Adipocyte (in vitro differentiated cells): ENCODE measurements around the gene CLDN18.

ENCODE experiments used
- DNase-seq: peaks from one replicate; pipeline ENCODE4 v3.0.0-alpha.2; 2015; ENCODE audit warnings: low read depth
- H3K27me3 ChIP-seq: replicated peaks from 2 replicates; pipeline ENCODE4 v1.7.0; 2013; ENCODE audit warnings: mild to moderate bottlenecking, low read length, moderate library complexity; ENCODE audit not compliant: control insufficient read depth, insufficient read depth
- H3K36me3 ChIP-seq: 2 replicates; pipeline ENCODE4 v1.7.0; 2013; ENCODE audit warnings: low read length, mild to moderate bottlenecking, moderate library complexity; ENCODE audit not compliant: control insufficient read depth, insufficient read depth, severe bottlenecking
- H3K4me1 ChIP-seq: 2 replicates; pipeline ENCODE4 v1.7.0; 2013; ENCODE audit warnings: mild to moderate bottlenecking, low read length, moderate library complexity; ENCODE audit not compliant: control insufficient read depth, insufficient read depth
- H3K4me3 ChIP-seq: 2 replicates; pipeline ENCODE4 v1.7.0; 2013; ENCODE audit warnings: mild to moderate bottlenecking, low read length, moderate library complexity
- H3K9ac ChIP-seq: 2 replicates; pipeline ENCODE4 v1.7.0; 2013; ENCODE audit warnings: mild to moderate bottlenecking, low read length, moderate library complexity
- H3K9me3 ChIP-seq: 2 replicates; pipeline ENCODE4 v1.7.0; 2013; ENCODE audit warnings: mild to moderate bottlenecking, low read length, moderate library complexity; ENCODE audit not compliant: control insufficient read depth

Gene CLDN18

DNA sequence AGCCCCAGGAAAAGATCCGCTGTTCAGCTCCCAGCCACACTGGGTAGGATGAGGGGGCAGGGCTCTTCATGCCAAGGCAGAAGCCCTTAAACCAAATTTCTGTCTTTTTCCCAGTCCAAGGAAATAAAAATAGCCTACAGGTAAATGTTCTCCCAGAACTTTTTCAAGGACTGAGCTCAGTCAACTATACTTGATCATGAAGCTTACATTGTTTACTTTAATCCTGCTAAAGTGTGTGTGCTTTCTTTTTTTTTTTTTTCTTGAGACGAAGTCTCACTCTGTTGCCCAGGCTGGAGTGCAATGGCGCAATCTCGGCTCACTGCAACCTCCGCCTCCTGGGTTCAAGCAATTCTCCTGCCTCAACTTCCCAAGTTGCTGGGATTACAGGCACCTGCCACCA is 17.9 kb downstream of the CLDN18 start:
- H3K4me1 ChIP-seq = no peaks in the 10 kb centered on the region
- H3K4me3 ChIP-seq = no peak overlapping the region
- no peaks in the 10 kb centered on the region for H3K27me3 ChIP-seq
- H3K36me3 ChIP-seq = peaks cover 7% of the 10 kb centered on the region
- no peak overlapping the region for H3K9ac ChIP-seq
- no peak for DNase-seq
- H3K9me3 ChIP-seq = no peaks in the 10 kb centered on the region

DNA sequence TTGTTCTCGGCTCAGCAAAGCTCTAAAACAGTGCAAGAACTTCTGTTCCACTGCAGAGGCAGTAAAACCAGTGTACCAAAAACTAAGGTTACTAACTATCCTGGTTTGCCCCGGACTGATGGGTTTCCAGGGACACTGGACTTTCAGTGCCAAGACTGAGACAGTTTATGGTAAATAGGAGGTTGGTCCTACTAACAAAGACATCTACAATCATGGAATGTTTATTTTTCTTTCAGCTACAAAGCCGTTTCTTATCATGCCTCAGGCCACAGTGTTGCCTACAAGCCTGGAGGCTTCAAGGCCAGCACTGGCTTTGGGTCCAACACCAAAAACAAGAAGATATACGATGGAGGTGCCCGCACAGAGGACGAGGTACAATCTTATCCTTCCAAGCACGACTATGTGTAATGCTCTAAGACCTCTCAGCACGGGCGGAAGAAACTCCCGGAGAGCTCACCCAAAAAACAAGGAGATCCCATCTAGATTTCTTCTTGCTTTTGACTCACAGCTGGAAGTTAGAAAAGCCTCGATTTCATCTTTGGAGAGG is 20.8 kb downstream of the CLDN18 start:
- no peak overlapping the region for H3K9ac ChIP-seq
- H3K4me3 ChIP-seq = no peak overlapping the region
- H3K27me3 ChIP-seq = no peaks in the 10 kb centered on the region
- DNase-seq = no peak
- H3K9me3 ChIP-seq = no peaks in the 10 kb centered on the region
- no peaks in the 10 kb centered on the region for H3K36me3 ChIP-seq
- H3K4me1 ChIP-seq = no peaks in the 10 kb centered on the region

DNA sequence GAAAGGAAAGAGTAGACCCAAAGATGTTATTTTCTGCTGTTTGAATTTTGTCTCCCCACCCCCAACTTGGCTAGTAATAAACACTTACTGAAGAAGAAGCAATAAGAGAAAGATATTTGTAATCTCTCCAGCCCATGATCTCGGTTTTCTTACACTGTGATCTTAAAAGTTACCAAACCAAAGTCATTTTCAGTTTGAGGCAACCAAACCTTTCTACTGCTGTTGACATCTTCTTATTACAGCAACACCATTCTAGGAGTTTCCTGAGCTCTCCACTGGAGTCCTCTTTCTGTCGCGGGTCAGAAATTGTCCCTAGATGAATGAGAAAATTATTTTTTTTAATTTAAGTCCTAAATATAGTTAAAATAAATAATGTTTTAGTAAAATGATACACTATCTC is 21.6 kb downstream of the CLDN18 start:
- DNase-seq = no peak
- no peak overlapping the region for H3K4me3 ChIP-seq
- no peaks in the 10 kb centered on the region for H3K27me3 ChIP-seq
- no peak overlapping the region for H3K9ac ChIP-seq
- H3K36me3 ChIP-seq = no peaks in the 10 kb centered on the region
- no peaks in the 10 kb centered on the region for H3K4me1 ChIP-seq
- no peaks in the 10 kb centered on the region for H3K9me3 ChIP-seq

DNA sequence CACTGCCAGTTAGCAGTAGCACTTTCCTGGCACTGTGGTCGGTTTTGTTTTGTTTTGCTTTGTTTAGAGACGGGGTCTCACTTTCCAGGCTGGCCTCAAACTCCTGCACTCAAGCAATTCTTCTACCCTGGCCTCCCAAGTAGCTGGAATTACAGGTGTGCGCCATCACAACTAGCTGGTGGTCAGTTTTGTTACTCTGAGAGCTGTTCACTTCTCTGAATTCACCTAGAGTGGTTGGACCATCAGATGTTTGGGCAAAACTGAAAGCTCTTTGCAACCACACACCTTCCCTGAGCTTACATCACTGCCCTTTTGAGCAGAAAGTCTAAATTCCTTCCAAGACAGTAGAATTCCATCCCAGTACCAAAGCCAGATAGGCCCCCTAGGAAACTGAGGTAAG is 22.6 kb downstream of the CLDN18 start:
- H3K27me3 ChIP-seq = no peaks in the 10 kb centered on the region
- H3K9me3 ChIP-seq = no peaks in the 10 kb centered on the region
- no peaks in the 10 kb centered on the region for H3K4me1 ChIP-seq
- H3K36me3 ChIP-seq = no peaks in the 10 kb centered on the region
- H3K4me3 ChIP-seq = no peak overlapping the region
- DNase-seq = no peak
- no peak overlapping the region for H3K9ac ChIP-seq

DNA sequence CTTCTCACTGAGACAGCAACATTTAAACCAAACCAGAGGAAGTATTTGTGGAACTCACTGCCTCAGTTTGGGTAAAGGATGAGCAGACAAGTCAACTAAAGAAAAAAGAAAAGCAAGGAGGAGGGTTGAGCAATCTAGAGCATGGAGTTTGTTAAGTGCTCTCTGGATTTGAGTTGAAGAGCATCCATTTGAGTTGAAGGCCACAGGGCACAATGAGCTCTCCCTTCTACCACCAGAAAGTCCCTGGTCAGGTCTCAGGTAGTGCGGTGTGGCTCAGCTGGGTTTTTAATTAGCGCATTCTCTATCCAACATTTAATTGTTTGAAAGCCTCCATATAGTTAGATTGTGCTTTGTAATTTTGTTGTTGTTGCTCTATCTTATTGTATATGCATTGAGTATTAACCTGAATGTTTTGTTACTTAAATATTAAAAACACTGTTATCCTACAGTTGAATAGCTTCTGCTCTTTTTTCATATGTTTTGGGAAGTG is 23.3 kb downstream of the CLDN18 start:
- H3K9me3 ChIP-seq = no peaks in the 10 kb centered on the region
- H3K4me3 ChIP-seq = no peak overlapping the region
- DNase-seq = no peak
- H3K4me1 ChIP-seq = no peaks in the 10 kb centered on the region
- no peaks in the 10 kb centered on the region for H3K27me3 ChIP-seq
- H3K36me3 ChIP-seq = no peaks in the 10 kb centered on the region
- H3K9ac ChIP-seq = no peak overlapping the region

DNA sequence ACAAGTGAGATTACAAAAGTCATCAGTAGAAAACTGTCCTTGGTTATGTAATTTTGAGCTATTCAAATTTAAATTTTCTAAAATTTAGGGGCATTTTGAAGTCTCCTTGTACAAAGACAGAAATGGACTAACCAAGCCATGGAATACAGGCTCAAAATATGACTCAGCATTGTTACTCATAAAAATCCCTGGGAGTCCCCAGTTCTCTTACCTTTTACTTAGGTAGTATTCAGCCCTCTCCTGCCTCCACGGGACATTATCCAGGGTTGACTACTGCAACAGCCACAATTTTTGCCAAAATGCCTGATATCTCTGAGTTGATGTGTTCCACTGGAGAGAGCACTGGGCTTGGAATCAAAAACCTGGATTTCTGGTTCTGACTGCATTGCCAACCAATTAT is 25.0 kb downstream of the CLDN18 start:
- DNase-seq = no peak
- H3K36me3 ChIP-seq = no peaks in the 10 kb centered on the region
- no peaks in the 10 kb centered on the region for H3K9me3 ChIP-seq
- H3K27me3 ChIP-seq = no peaks in the 10 kb centered on the region
- no peak overlapping the region for H3K4me3 ChIP-seq
- no peak overlapping the region for H3K9ac ChIP-seq
- H3K4me1 ChIP-seq = no peaks in the 10 kb centered on the region

DNA sequence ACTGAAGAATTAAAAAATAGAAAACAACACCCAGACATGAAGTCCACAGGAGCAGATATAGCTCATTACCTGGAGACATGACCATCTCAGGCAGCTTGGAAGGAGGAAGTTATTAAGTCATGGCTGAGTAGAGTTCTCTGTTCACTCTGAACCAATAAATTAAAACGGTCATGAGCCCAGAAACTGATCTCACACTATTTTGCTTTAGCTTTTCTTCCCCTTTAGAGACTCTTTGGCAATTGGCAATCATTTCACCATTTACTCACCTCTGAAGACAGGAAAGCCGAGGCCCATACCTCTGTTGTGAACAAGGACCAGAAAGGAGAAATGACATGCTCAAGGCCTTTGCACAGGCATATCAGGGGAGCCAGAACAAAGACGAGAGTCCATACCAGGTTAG is 26.6 kb downstream of the CLDN18 start:
- no peaks in the 10 kb centered on the region for H3K27me3 ChIP-seq
- no peak for DNase-seq
- H3K36me3 ChIP-seq = no peaks in the 10 kb centered on the region
- no peaks in the 10 kb centered on the region for H3K9me3 ChIP-seq
- H3K4me1 ChIP-seq = no peaks in the 10 kb centered on the region
- H3K4me3 ChIP-seq = no peak overlapping the region
- no peak overlapping the region for H3K9ac ChIP-seq

DNA sequence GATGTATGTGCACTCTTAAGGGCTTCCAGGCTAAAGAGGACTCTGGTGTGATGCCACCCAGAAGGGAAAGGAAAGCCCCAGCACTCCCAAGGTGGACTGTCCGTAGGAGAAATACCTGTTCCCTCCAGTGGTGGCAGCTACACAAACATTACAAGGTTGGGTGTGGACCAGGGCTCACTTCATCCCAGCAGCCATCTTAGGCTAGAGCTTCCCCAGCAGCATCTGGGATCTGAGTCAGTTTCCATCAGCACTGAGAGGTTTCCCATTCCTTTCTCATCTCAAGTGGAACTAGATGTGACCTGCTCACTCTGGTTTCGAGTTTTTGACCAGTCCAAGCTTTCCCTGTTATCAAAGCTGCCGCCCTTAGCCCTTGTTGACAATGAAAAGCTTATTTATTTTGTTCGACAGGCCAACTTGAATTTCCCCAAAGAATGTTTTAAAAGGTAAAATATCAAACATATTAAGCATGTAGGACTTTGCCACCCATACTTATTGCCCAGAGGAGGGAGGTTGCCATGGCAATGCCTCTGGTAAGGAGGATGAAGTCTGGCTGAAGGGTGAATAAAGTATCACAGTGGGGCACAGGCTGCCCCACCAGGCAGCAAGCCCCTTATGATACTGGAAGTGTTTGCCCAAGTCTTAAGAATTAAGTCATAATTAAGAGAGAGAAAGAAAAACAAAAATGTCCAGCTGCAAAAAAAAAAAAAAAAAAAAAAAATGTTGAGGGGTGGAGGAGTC is 28.9 kb downstream of the CLDN18 start:
- DNase-seq = no peak
- Histone ChIP-seq H3K4me1 (peaks cover 12% of the 10 kb centered on the region), H3K4me3 (no peak overlapping the region), H3K36me3 (no peaks in the 10 kb centered on the region), H3K9me3 (no peaks in the 10 kb centered on the region), H3K27me3 (no peaks in the 10 kb centered on the region), H3K9ac (no peak overlapping the region)

DNA sequence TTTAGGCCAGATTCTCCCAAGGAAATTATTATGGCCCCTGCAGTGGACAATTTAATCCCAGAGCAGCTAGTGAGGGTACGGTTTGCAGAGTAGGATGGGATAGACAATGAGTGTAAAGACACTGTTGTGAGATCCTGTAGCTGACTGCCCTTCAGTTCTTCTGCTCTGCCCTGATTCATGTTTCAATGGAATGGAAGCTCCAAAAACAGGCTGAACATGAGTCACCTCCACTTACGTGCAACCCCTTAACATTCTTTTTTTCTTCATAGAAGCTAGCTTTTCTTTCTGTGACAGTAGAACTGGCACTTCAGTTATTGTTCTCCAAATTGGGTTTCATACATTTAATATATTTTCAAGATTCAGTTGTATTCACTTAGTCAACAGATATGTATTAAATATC is 32.1 kb downstream of the CLDN18 start:
- H3K36me3 ChIP-seq = peaks cover 5% of the 10 kb centered on the region

DNA sequence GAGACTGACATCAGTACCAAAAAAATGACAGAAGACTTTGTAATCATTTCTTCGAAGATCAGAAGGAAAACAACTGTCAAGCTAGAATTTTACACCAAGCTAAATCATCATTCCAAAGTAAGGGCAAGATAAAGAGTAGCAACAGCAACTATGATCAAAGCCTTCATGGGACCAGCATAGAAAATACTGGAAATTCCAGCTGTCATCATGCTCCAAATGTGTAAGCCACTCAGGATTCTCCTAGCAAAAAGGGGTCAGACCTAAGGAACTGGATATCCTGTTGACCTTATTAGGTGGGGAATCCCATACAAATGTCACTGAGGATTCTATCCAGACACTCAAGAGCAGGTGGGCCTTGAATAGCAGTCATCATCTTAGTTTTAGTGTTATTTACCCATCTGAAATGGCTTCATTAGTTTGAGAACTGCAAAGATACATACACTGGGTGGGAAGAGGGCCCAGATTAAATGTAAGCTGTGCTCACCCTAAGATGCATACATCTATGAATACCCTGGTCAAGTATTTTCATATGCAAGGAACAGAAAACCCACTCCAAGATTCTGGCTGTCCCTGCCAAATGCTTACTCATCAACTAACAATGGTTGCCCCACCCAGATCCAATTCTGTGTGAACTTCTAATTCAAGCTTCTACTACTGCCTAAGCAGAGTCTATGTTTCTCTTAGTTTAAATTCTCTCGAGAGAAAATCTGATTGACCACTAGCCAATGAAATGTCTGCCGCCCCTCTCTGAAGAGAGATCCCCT is 33.5 kb downstream of the CLDN18 start:
- H3K36me3 ChIP-seq = peaks cover 8% of the 10 kb centered on the region
- no peaks in the 10 kb centered on the region for H3K9me3 ChIP-seq
- DNase-seq = peak; percentile 85
- no peaks in the 10 kb centered on the region for H3K27me3 ChIP-seq
- no peak overlapping the region for H3K9ac ChIP-seq
- peak overlapping the region; percentile 43 for H3K4me3 ChIP-seq
- H3K4me1 ChIP-seq = peaks cover 21% of the 10 kb centered on the region

More for the DNA sequence above, 32.1 kb downstream of the CLDN18 start:
- Histone ChIP-seq H3K4me1 (peaks cover 21% of the 10 kb centered on the region), H3K4me3 (no peak overlapping the region), H3K9ac (no peak overlapping the region), H3K27me3 (no peaks in the 10 kb centered on the region), H3K9me3 (no peaks in the 10 kb centered on the region)
- peak; percentile 72 for DNase-seq

DNA sequence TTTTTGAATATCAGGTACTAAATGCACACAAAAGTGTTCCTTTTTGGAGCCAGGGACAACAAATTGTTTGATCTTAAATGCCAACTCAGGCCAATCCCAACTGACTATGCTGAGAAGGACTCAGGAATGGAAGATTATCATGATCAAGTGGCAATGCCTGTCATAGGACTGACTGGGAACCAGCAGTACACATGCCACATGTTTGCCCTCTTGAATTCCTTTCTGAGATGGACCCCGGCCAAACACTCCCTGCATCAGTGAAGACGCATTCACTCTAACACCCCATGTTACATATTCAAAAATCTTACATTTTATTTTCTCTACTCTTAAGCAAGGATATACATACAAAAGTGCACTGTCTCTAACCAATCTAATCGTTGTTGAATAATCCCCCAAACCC is 36.1 kb downstream of the CLDN18 start:
- Histone ChIP-seq H3K36me3 (peaks cover 13% of the 10 kb centered on the region), H3K9me3 (no peaks in the 10 kb centered on the region), H3K27me3 (no peaks in the 10 kb centered on the region), H3K9ac (no peak overlapping the region), H3K4me1 (peaks cover 31% of the 10 kb centered on the region), H3K4me3 (no peak overlapping the region)
- no peak for DNase-seq
